OCI-LY7 (cell line): ENCODE results near the gene HINT2. TPM values are rescaled to one million over a fixed set of nuclear protein-coding genes. Genes with fewer than 3 reads are reported as not detected.

Experiments
- BruUV-seq: library from RNA; stranded (reverse); fragments of 400-500 nt; replicated peaks from 2 replicates; lab custom pipeline; 2021; lab: Mats Ljungman, UMichigan
- CTCF ChIA-PET: fragments of 300-600 bp; sonication (Branson Sonifier 250); formaldehyde crosslinking; loops from one replicate; lab custom pipeline; 2022; ENCODE audit warnings: antibody characterized with exemption; ENCODE audit not compliant: unreplicated experiment; lab: Charles Lee
- POLR2A ChIA-PET: fragments of 300-600 bp; sonication (Branson Sonifier 250); formaldehyde crosslinking; loops from one replicate; lab custom pipeline; 2022; ENCODE audit warnings: antibody characterized with exemption; lab: Charles Lee
- DNase-seq: peaks from one replicate; pipeline ENCODE4 v3.0.0-alpha.2; 2015; ENCODE audit warnings: low spot score
- H2AFZ ChIP-seq: fragments of 200-600 bp; sonication (generic), shearing (Covaris generic); 2 replicates; pipeline ENCODE4 v1.6.1; 2014; ENCODE audit warnings: mild to moderate bottlenecking, antibody characterized with exemption, low read length, moderate library complexity
- H3K27ac ChIP-seq: fragments of 200-600 bp; sonication (generic); 2 replicates; pipeline ENCODE4 v1.5.1; 2014; ENCODE audit warnings: mixed run types, low read depth, mild to moderate bottlenecking, moderate library complexity, low read length, inconsistent platforms; ENCODE audit not compliant: poor library complexity, severe bottlenecking
- H3K36me3 ChIP-seq: fragments of 200-600 bp; sonication (generic); 2 replicates; pipeline ENCODE4 v1.6.1; 2014; ENCODE audit warnings: mild to moderate bottlenecking, antibody characterized with exemption, low read length, moderate library complexity, mixed read lengths; ENCODE audit not compliant: insufficient read depth
- H3K4me1 ChIP-seq: fragments of 200-600 bp; sonication (generic); 2 replicates; pipeline ENCODE4 v1.5.1; 2014; ENCODE audit warnings: mild to moderate bottlenecking, low read length; ENCODE audit not compliant: insufficient read depth, poor library complexity, severe bottlenecking
- H3K4me2 ChIP-seq: fragments of 200-600 bp; sonication (generic); 2 replicates; pipeline ENCODE4 v1.6.1; 2014; ENCODE audit warnings: mild to moderate bottlenecking, low read length
- H3K4me3 ChIP-seq: fragments of 200-600 bp; sonication (generic); 2 replicates; pipeline ENCODE4 v1.5.1; 2014; ENCODE audit warnings: mild to moderate bottlenecking, low read depth, low read length; ENCODE audit not compliant: poor library complexity, severe bottlenecking
- H3K79me2 ChIP-seq: fragments of 200-600 bp; sonication (generic); 2 replicates; pipeline ENCODE4 v1.6.1; 2016; ENCODE audit warnings: low read depth, mild to moderate bottlenecking, low read length, moderate library complexity, mixed read lengths; ENCODE audit not compliant: insufficient read depth
- H3K9me2 ChIP-seq: fragments of 200-600 bp; sonication (generic); 2 replicates; pipeline ENCODE4 v1.6.1; 2016; ENCODE audit warnings: mild to moderate bottlenecking, low read length, mixed read lengths; ENCODE audit not compliant: insufficient read depth
- H3K9me3 ChIP-seq: fragments of 200-600 bp; sonication (generic); 2 replicates; pipeline ENCODE4 v1.6.1; 2014; ENCODE audit warnings: mild to moderate bottlenecking, mixed run types, low read length, mixed read lengths
- H4K20me1 ChIP-seq: fragments of 200-600 bp; sonication (generic); 2 replicates; pipeline ENCODE4 v1.6.1; 2014; ENCODE audit warnings: mild to moderate bottlenecking, antibody characterized with exemption, low read length, moderate library complexity, mixed read lengths; ENCODE audit not compliant: insufficient read depth
- CTCF ChIP-seq: fragments of 200-600 bp; sonication (generic); conservative IDR thresholded peaks from 2 replicates; pipeline ENCODE4 v1.5.1; 2014; ENCODE audit warnings: mild to moderate bottlenecking, antibody characterized with exemption, low read length, moderate library complexity, mixed read lengths
- EZH2phosphoT487 ChIP-seq: fragments of 200-600 bp; sonication (generic); IDR thresholded peaks from 2 replicates; pipeline ENCODE4 v1.6.1; 2018; ENCODE audit warnings: low read depth, borderline replicate concordance, mild to moderate bottlenecking, mixed run types, antibody characterized with exemption, low read length, moderate library complexity, mixed read lengths
- intact Hi-C: fragments of 100-400 bp; cut with micrococcal nuclease; formaldehyde crosslinking; loops from one replicate; pipeline ENCODE4 v1.10.0; 2022; ENCODE audit not compliant: unreplicated experiment
- total RNA-seq, 2 experiments: library from RNA; depleted of rRNA in 1 of 2; stranded (reverse); fragments of >200 nt in 1 of 2; shearing (Covaris generic) in 1 of 2; gene quantifications; 2 replicates each; pipeline ENCODE4 v1.2.3, GENCODE V29; 2014 to 2022

Gene HINT2
- total RNA-seq, 2 experiments from 2014 or later: 82.5 to 84.5 TPM

- ChIA-PET POLR2A (interaction anchor here (0.5 to 1.5 kb wide), 3 partner anchors 37 to 149 kb away, joined by 3 to 6 read pairs (median 5); partner anchors contain the start of genes GBA2 and RGP1), CTCF (interaction anchor here (0.8 to 1.4 kb wide), 4 partner anchors 14 to 93 kb away, joined by 3 to 5 read pairs (median 4); partner anchors contain the start of gene HINT2)
Measured at GRCh38 chr9:35789541-35789940, 25.3 kb downstream of the HINT2 start.

GRCh38 chr9:35783418-35783817, 31.4 kb downstream of the HINT2 start:
- H3K4me1 ChIP-seq: peaks cover 19% of the 10 kb centered on the region
- TF ChIP-seq CTCF: no peak
- no peak for TF ChIP-seq EZH2phosphoT487
- H2AFZ ChIP-seq: no peak overlapping the region

More at GRCh38 chr9:35789541-35789940, 25.3 kb downstream of the HINT2 start:
- Histone ChIP-seq H3K4me1 (peaks cover 19% of the 10 kb centered on the region), H3K36me3 (peaks cover 3% of the 10 kb centered on the region; the same call in 1 of the 2 replicates), H3K4me2 (no peak overlapping the region), H3K9me2 (no peaks in the 10 kb centered on the region), H3K4me3 (no peak overlapping the region), H3K9me3 (no peaks in the 10 kb centered on the region), H4K20me1 (no peaks in the 10 kb centered on the region), H3K27ac (no peak overlapping the region), H2AFZ (no peak overlapping the region), H3K79me2 (no peaks in the 10 kb centered on the region)
- TF ChIP-seq EZH2phosphoT487 (no peak), CTCF (no peak)
- no TSS peak for BruUV-seq
- intact Hi-C loops: no loop called here
- DNase-seq: no peak

GRCh38 chr9:35781066-35781465, 33.8 kb downstream of the HINT2 start:
- no peaks in the 10 kb centered on the region; the same call in 1 of the 2 replicates for H3K79me2 ChIP-seq
- H4K20me1 ChIP-seq: no peaks in the 10 kb centered on the region
- H3K9me2 ChIP-seq: no peaks in the 10 kb centered on the region
- peaks cover 37% of the 10 kb centered on the region for H3K4me1 ChIP-seq
- ChIA-PET POLR2A (interaction anchor here (1.0 kb wide), 1 partner anchor 135 kb away, joined by 3 read pairs; no protein-coding TSS in a partner anchor), CTCF (no interaction called here)
- no peak overlapping the region for H2AFZ ChIP-seq
- TF ChIP-seq CTCF (no peak), EZH2phosphoT487 (no peak)
- no peak overlapping the region for H3K4me3 ChIP-seq
- no peak for DNase-seq
- no TSS peak for BruUV-seq
- H3K4me2 ChIP-seq: no peak overlapping the region
- H3K36me3 ChIP-seq: peaks cover 12% of the 10 kb centered on the region
- no peak overlapping the region for H3K27ac ChIP-seq
- no peaks in the 10 kb centered on the region for H3K9me3 ChIP-seq
- intact Hi-C loops: no loop called here

More at GRCh38 chr9:35783418-35783817, 31.4 kb downstream of the HINT2 start:
- H4K20me1 ChIP-seq: no peaks in the 10 kb centered on the region
- peaks cover 15% of the 10 kb centered on the region for H3K36me3 ChIP-seq
- intact Hi-C loops: no loop called here
- H3K4me2 ChIP-seq: no peak overlapping the region
- no peaks in the 10 kb centered on the region for H3K9me3 ChIP-seq
- no peak overlapping the region for H3K27ac ChIP-seq
- H3K4me3 ChIP-seq: no peak overlapping the region
- no peaks in the 10 kb centered on the region for H3K79me2 ChIP-seq
- no TSS peak for BruUV-seq
- ChIA-PET POLR2A (interaction anchor here (1.6 kb wide), 1 partner anchor 11 kb away, joined by 3 read pairs; no protein-coding TSS in a partner anchor), CTCF (no interaction called here)
- H3K9me2 ChIP-seq: no peaks in the 10 kb centered on the region
- no peak for DNase-seq
